IMR-90 (cell line): ENCODE results near the gene INPP5J. TPM values are rescaled to one million over a fixed set of nuclear protein-coding genes. Genes with fewer than 3 reads are reported as not detected.
"Not testable (repeated sequence)": the region's sequence is repeated elsewhere in the genome, so short reads cannot be mapped to it uniquely, and the experiment has no call there.

Experiments
- ATAC-seq: fragments of 200-7000 bp; cut with Tn5 transposase; 2 replicates; pipeline ENCODE4 v1.9.1; 2020; ENCODE audit warnings: low read depth, mild to moderate bottlenecking, moderate library complexity
- BruUV-seq: library from RNA; stranded (reverse); fragments of 400-500 nt; replicated peaks from 2 replicates; lab custom pipeline; 2021; lab: Mats Ljungman, UMichigan
- CTCF ChIA-PET: fragments of 300-600 bp; formaldehyde crosslinking; extraction: SDS; loops from one replicate; lab custom pipeline; 2021; ENCODE audit warnings: antibody characterized with exemption; lab: Yijun Ruan, JAX
- POLR2A ChIA-PET: fragments of 300-600 bp; sonication (Branson Sonifier 250); formaldehyde crosslinking; loops from one replicate; lab custom pipeline; 2022; ENCODE audit warnings: antibody characterized with exemption; ENCODE audit not compliant: unreplicated experiment; lab: Charles Lee
- DNase-seq: peaks from one replicate; pipeline ENCODE4 v3.0.0; 2013
- H2AFZ ChIP-seq: replicated peaks from 2 replicates; pipeline ENCODE3; 2013; ENCODE audit warnings: low read length, mild to moderate bottlenecking; ENCODE audit not compliant: poor library complexity
- H2AK5ac ChIP-seq: 2 replicates; pipeline ENCODE4 v1.6.1; 2013; ENCODE audit warnings: low read depth, low read length, inconsistent platforms
- H2AK9ac ChIP-seq: replicated peaks from 2 replicates; pipeline ENCODE3; 2013; ENCODE audit warnings: mild to moderate bottlenecking, low read depth, low read length, moderate library complexity; ENCODE audit not compliant: poor library complexity
- H2BK120ac ChIP-seq: 2 replicates; pipeline ENCODE4 v1.6.1; 2013; ENCODE audit warnings: low read depth, low read length, inconsistent platforms
- H2BK15ac ChIP-seq: 3 replicates; pipeline ENCODE4 v1.6.1; 2013; ENCODE audit warnings: low read depth, low read length, inconsistent platforms
- H2BK20ac ChIP-seq: 2 replicates; pipeline ENCODE4 v1.6.1; 2013; ENCODE audit warnings: low read depth, mild to moderate bottlenecking, inconsistent platforms, low read length, moderate library complexity
- H2BK5ac ChIP-seq: 2 replicates; pipeline ENCODE4 v1.6.1; 2013; ENCODE audit warnings: mild to moderate bottlenecking, low read depth, low read length, inconsistent platforms; ENCODE audit not compliant: poor library complexity, severe bottlenecking
- H3K14ac ChIP-seq: replicated peaks from 2 replicates; pipeline ENCODE4 v1.6.1; 2013; ENCODE audit warnings: low read depth, low read length, inconsistent platforms
- H3K18ac ChIP-seq: 2 replicates; pipeline ENCODE4 v1.6.1; 2013; ENCODE audit warnings: low read depth, low read length, control low read depth
- H3K23ac ChIP-seq: 2 replicates; pipeline ENCODE4 v1.6.1; 2013; ENCODE audit warnings: low read depth, low read length, inconsistent platforms
- H3K27ac ChIP-seq: 2 replicates; pipeline ENCODE4 v1.5.1; 2013; ENCODE audit warnings: mild to moderate bottlenecking, control low read depth, low read length; ENCODE audit not compliant: insufficient read depth
- H3K27me3 ChIP-seq: 2 replicates; pipeline ENCODE4 v1.6.1; 2013; ENCODE audit warnings: low read length; ENCODE audit not compliant: control insufficient read depth, insufficient read depth
- H3K36me3 ChIP-seq: 2 replicates; pipeline ENCODE4 v1.6.1; 2013; ENCODE audit warnings: low read length, mixed read lengths; ENCODE audit not compliant: control insufficient read depth, insufficient read depth
- H3K4ac ChIP-seq: 2 replicates; pipeline ENCODE4 v1.6.1; 2013; ENCODE audit warnings: low read depth, low read length, inconsistent platforms
- H3K4me1 ChIP-seq: 2 replicates; pipeline ENCODE4 v1.6.1; 2013; ENCODE audit warnings: low read length, mixed read lengths; ENCODE audit not compliant: control insufficient read depth, insufficient read depth
- H3K4me2 ChIP-seq: 2 replicates; pipeline ENCODE4 v1.6.1; 2013; ENCODE audit warnings: low read depth, mild to moderate bottlenecking, control low read depth, low read length, moderate library complexity
- H3K4me3 ChIP-seq: 2 replicates; pipeline ENCODE4 v1.5.1; 2013; ENCODE audit warnings: low read depth, mild to moderate bottlenecking, control low read depth, low read length, moderate library complexity; ENCODE audit not compliant: insufficient read depth
- H3K56ac ChIP-seq: 2 replicates; pipeline ENCODE4 v1.6.1; 2013; ENCODE audit warnings: low read length, inconsistent platforms; ENCODE audit not compliant: insufficient read depth; ENCODE audit errors: extremely low read depth
- H3K79me1 ChIP-seq, 2 experiments: 2 replicates each; pipeline ENCODE4 v1.6.1; 2013; ENCODE audit warnings: low read length in 2 of 2, inconsistent platforms in 1 of 2, low read depth in 1 of 2
- H3K9ac ChIP-seq: 2 replicates; pipeline ENCODE4 v1.6.1; 2013; ENCODE audit warnings: low read depth, low read length, control low read depth
- H3K9me1 ChIP-seq: 2 replicates; pipeline ENCODE4 v1.6.1; 2013; ENCODE audit warnings: low read length, inconsistent platforms; ENCODE audit not compliant: insufficient read depth
- H3K9me3 ChIP-seq: 2 replicates; pipeline ENCODE4 v1.6.1; 2013; ENCODE audit warnings: low read length; ENCODE audit not compliant: control insufficient read depth, insufficient read depth
- H4K20me1 ChIP-seq: 2 replicates; pipeline ENCODE4 v1.6.1; 2013; ENCODE audit warnings: low read length, inconsistent platforms; ENCODE audit not compliant: insufficient read depth
- H4K5ac ChIP-seq: 2 replicates; pipeline ENCODE4 v1.6.1; 2013; ENCODE audit warnings: mild to moderate bottlenecking, low read depth, low read length, control low read depth
- H4K8ac ChIP-seq, 2 experiments: 2 replicates each; pipeline ENCODE4 v1.6.1; 2013; ENCODE audit warnings: low read depth in 2 of 2, low read length in 2 of 2, control low read depth in 1 of 2, inconsistent platforms in 1 of 2
- H4K91ac ChIP-seq: 2 replicates; pipeline ENCODE4 v1.6.1; 2013; ENCODE audit warnings: low read depth, low read length, inconsistent platforms; ENCODE audit not compliant: insufficient read depth
- WGBS, 2 experiments: methylation state at CpG; one replicate each; pipeline versions ENCODE4 v1.1.5 to v1.1.7; 2013; ENCODE audit warnings: missing lambda C conversion rate in 2 of 2; ENCODE audit not compliant: insufficient read length in 1 of 2; ENCODE audit errors: extremely low coverage in 2 of 2; 5-methylcytosine and 5-hydroxymethylcytosine counted together
- dilution Hi-C: fragments of 300-500 bp; cut with HindIII; formaldehyde crosslinking; loops from one replicate; pipeline ENCODE4 v1.14.3; 2018; ENCODE audit warnings: low sequenced_read_pairs; ENCODE audit not compliant: unreplicated experiment
- in situ Hi-C: fragments of 300-500 bp; cut with MboI; formaldehyde crosslinking; loops from 3 replicates; pipeline ENCODE4 v1.14.3; 2019; ENCODE audit warnings: low sequenced_read_pairs, inconsistent platforms, mixed read lengths
- intact Hi-C: fragments of 100-400 bp; cut with micrococcal nuclease; formaldehyde crosslinking; loops from 2 replicates; pipeline ENCODE4 v1.10.0; 2022
- polyA plus RNA-seq, 3 experiments: library from polyadenylated mRNA; depleted of rRNA; stranded (reverse); fragments of >200 nt; gene quantifications; 2 replicates each; pipeline ENCODE4 v1.2.3, GENCODE V29; 2012; ENCODE audit warnings: low replicate concordance in 1 of 3
- total RNA-seq: library from RNA; depleted of rRNA; stranded (reverse); fragments of >200 nt; gene quantifications from 2 replicates; pipeline ENCODE4 v1.2.3, GENCODE V29; 2012

INPP5J gene
- total and polyA plus RNA-seq, 2 of the 4 experiments (the other 2 are of a cell fraction): 0.36 to 2.2 TPM

DNA sequence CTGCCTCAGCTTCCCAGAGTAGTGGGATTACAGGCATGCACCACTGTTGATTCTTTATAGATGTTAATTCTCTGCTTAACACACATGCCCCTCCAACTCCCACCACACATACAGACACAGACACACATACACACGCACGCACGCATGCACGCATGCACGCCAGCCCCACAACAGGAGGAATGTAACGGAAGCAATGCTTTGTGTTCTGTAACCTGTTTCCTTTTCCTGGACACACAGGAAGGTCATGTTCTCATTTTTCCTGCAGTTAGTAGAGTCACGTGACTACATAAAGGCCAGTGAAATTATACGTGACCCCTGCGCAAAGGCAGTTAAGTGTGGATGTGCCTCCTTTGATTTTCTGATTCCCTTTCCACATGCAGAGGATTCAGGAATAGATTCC, 49.6 kb upstream of the INPP5J start:
- H3K4me1 ChIP-seq, H3K23ac ChIP-seq, H3K4ac ChIP-seq, H3K9me1 ChIP-seq, H4K8ac ChIP-seq, H4K91ac ChIP-seq, ATAC-seq, H2AFZ ChIP-seq, H3K18ac ChIP-seq, H2AK9ac ChIP-seq, H2AK5ac ChIP-seq, POLR2A ChIA-PET, in situ Hi-C loops, intact Hi-C loops, H3K14ac ChIP-seq, BruUV-seq, H3K27ac ChIP-seq, H2BK5ac ChIP-seq, DNase-seq, H3K79me1 ChIP-seq, dilution Hi-C loops, H3K9me3 ChIP-seq, H2BK120ac ChIP-seq, H3K36me3 ChIP-seq, H2BK20ac ChIP-seq, H4K20me1 ChIP-seq, H3K27me3 ChIP-seq, H2BK15ac ChIP-seq, H3K9ac ChIP-seq, H3K4me2 ChIP-seq, H3K56ac ChIP-seq, H3K4me3 ChIP-seq, H4K5ac ChIP-seq: not testable (repeated sequence)
- CTCF ChIA-PET: interaction anchor here (0.7 kb wide), 1 partner anchor 51 kb away, joined by 7 read pairs; no protein-coding TSS in a partner anchor
- WGBS, 2 experiments: no CpG with 5 or more reads among the region's 9 CpGs

DNA sequence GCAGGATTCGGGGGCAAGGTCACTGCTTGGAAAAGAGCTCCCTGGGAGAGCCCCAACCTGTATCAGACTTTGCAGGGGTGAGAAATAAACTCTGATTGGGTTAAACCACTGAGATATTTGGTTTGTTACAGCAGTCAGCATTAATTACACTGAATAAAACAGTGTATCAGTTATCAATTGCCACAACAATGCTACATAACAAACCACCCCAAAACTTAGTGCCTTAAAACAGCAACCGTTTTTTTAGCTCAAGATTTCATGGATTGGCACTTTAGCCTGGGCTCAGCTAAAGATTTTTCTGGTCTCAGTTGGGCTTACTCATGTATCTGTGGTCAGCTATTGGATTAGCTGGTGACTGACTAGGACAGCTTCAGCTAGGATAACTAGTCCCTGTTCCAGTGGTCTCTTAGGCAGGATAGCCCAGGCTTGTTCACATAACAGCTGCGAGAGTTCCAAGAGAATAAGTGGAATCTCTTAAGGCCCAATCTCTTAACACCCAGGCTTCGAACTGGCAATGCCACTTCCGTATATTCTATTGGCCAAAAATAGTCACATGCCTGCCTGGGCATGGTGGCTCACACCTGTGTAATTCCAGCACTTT, 49.1 kb upstream of the INPP5J start:
- H2AK5ac ChIP-seq, BruUV-seq, dilution Hi-C loops, H4K20me1 ChIP-seq, POLR2A ChIA-PET, H4K8ac ChIP-seq, H3K56ac ChIP-seq, H2AK9ac ChIP-seq, H3K27ac ChIP-seq, H3K79me1 ChIP-seq, H3K14ac ChIP-seq, H3K9me3 ChIP-seq, intact Hi-C loops, H4K5ac ChIP-seq, H3K9ac ChIP-seq, H2BK20ac ChIP-seq, H3K4ac ChIP-seq, DNase-seq, H3K18ac ChIP-seq, H3K4me3 ChIP-seq, H3K4me1 ChIP-seq, in situ Hi-C loops, H3K23ac ChIP-seq, H3K4me2 ChIP-seq, H2BK120ac ChIP-seq, H2AFZ ChIP-seq, H3K36me3 ChIP-seq, ATAC-seq, H3K27me3 ChIP-seq, H2BK15ac ChIP-seq, H2BK5ac ChIP-seq, H3K9me1 ChIP-seq, H4K91ac ChIP-seq: not testable (repeated sequence)
- CTCF ChIA-PET: interaction anchor here (0.7 kb wide), 1 partner anchor 51 kb away, joined by 7 read pairs; no protein-coding TSS in a partner anchor
- no CpG with 5 or more reads among the region's 5 CpGs for WGBS, 2 experiments
